SK-N-SH treated with all-trans-retinoic acid at 6 μM for 48 hours (cell line): Measurements from ENCODE around the gene NEBL.

Source experiments
- ATAC-seq: fragments of 200-7000 bp; cut with Tn5 transposase; 3 replicates; pipeline ENCODE4 v1.9.1; 2020; ENCODE audit warnings: mild to moderate bottlenecking, moderate library complexity
- ARNTL ChIP-seq: fragments of 450-650 bp; formaldehyde crosslinking; IDR thresholded peaks from 2 replicates; pipeline ENCODE4 v1.5.0; 2020; ENCODE audit warnings: low read depth, mild to moderate bottlenecking, moderate library complexity, borderline replicate concordance
- BACH2 ChIP-seq: fragments of 250-450 bp; sonication (Bioruptor Pico); IDR thresholded peaks from 2 replicates; pipeline ENCODE4 v1.9.0; 2021; ENCODE audit warnings: mild to moderate bottlenecking, borderline replicate concordance
- CSDC2 ChIP-seq: fragments of 250-450 bp; sonication (Bioruptor Pico); IDR thresholded peaks from 2 replicates; pipeline ENCODE4 v1.5.0; 2020; ENCODE audit warnings: mild to moderate bottlenecking, moderate library complexity
- ESRRG ChIP-seq: fragments of 250-450 bp; sonication (Bioruptor Pico); IDR thresholded peaks from 2 replicates; pipeline ENCODE4 v1.6.1; 2021; ENCODE audit warnings: mild to moderate bottlenecking
- ISL1 ChIP-seq: fragments of 250-450 bp; sonication (Bioruptor Pico); IDR thresholded peaks from 2 replicates; pipeline ENCODE4 v2.1.2; 2022; ENCODE audit warnings: mild to moderate bottlenecking, moderate library complexity
- OSR1 ChIP-seq: fragments of 250-450 bp; sonication (Bioruptor Pico); IDR thresholded peaks from 2 replicates; pipeline ENCODE4 v1.8.0; 2022; ENCODE audit warnings: moderate library complexity, mild to moderate bottlenecking, inconsistent platforms
- PATZ1 ChIP-seq: fragments of 250-450 bp; sonication (Bioruptor Pico); IDR thresholded peaks from 2 replicates; pipeline ENCODE4 v1.8.0; 2020; ENCODE audit warnings: mild to moderate bottlenecking, moderate library complexity, borderline replicate concordance
- PPARA ChIP-seq: fragments of 250-450 bp; sonication (Bioruptor Pico); IDR thresholded peaks from 2 replicates; pipeline ENCODE4 v1.5.0; 2020; ENCODE audit warnings: mild to moderate bottlenecking, borderline replicate concordance
- SNAI2 ChIP-seq: fragments of 250-450 bp; sonication (Bioruptor Pico); IDR thresholded peaks from 2 replicates; pipeline ENCODE4 v1.5.0; 2020; ENCODE audit warnings: mild to moderate bottlenecking, moderate library complexity
- TOX ChIP-seq: fragments of 250-450 bp; sonication (Bioruptor Pico); IDR thresholded peaks from 2 replicates; pipeline ENCODE4 v1.8.0; 2021; ENCODE audit warnings: mild to moderate bottlenecking, moderate library complexity, borderline replicate concordance
- ZC3H10 ChIP-seq: fragments of 250-450 bp; sonication (Bioruptor Pico); IDR thresholded peaks from 2 replicates; pipeline ENCODE4 v1.5.1; 2021; ENCODE audit warnings: mild to moderate bottlenecking, moderate library complexity
- ZFP3 ChIP-seq: fragments of 250-450 bp; sonication (Bioruptor Pico); IDR thresholded peaks from 2 replicates; pipeline ENCODE4 v1.5.0; 2020; ENCODE audit warnings: mild to moderate bottlenecking, moderate library complexity
- ZFP30 ChIP-seq: fragments of 450-650 bp; formaldehyde crosslinking; IDR thresholded peaks from 2 replicates; pipeline ENCODE4 v1.5.0; 2022; ENCODE audit warnings: mild to moderate bottlenecking, moderate library complexity
- ZNF70 ChIP-seq: fragments of 450-650 bp; formaldehyde crosslinking; IDR thresholded peaks from 2 replicates; pipeline ENCODE4 v1.5.0; 2020; ENCODE audit warnings: mild to moderate bottlenecking, moderate library complexity
- TF ChIP-seq, protein P1 (sequence below): fragments of 250-450 bp; sonication (Bioruptor Pico); IDR thresholded peaks from 2 replicates; pipeline ENCODE4 v1.5.0; 2020; ENCODE audit warnings: mild to moderate bottlenecking, moderate library complexity
- TF ChIP-seq, protein P2 (sequence below): fragments of 250-450 bp; sonication (Bioruptor Pico); IDR thresholded peaks from 2 replicates; pipeline ENCODE4 v1.5.1; 2021; ENCODE audit warnings: mild to moderate bottlenecking, moderate library complexity
- TF ChIP-seq, protein P3 (sequence below): fragments of 250-450 bp; sonication (Bioruptor Pico); IDR thresholded peaks from 2 replicates; pipeline ENCODE4 v1.8.0; 2021; ENCODE audit warnings: low read depth, mild to moderate bottlenecking, moderate library complexity, borderline replicate concordance
- TF ChIP-seq, protein P4 (sequence below): fragments of 250-450 bp; sonication (Bioruptor Pico); IDR thresholded peaks from 2 replicates; pipeline ENCODE4 v1.5.1; 2020; ENCODE audit warnings: low read depth, mild to moderate bottlenecking, moderate library complexity

The NEBL gene

GRCh38 chr10:20919481-20919880 lies 22.4 kb upstream of the NEBL start:
- TF ChIP-seq CSDC2, result no peak
- no peak for TF ChIP-seq ESRRG (CRISPR knock-in tag)
- no peak for TF ChIP-seq PATZ1 (CRISPR knock-in tag)
- TF ChIP-seq, protein P1, sequence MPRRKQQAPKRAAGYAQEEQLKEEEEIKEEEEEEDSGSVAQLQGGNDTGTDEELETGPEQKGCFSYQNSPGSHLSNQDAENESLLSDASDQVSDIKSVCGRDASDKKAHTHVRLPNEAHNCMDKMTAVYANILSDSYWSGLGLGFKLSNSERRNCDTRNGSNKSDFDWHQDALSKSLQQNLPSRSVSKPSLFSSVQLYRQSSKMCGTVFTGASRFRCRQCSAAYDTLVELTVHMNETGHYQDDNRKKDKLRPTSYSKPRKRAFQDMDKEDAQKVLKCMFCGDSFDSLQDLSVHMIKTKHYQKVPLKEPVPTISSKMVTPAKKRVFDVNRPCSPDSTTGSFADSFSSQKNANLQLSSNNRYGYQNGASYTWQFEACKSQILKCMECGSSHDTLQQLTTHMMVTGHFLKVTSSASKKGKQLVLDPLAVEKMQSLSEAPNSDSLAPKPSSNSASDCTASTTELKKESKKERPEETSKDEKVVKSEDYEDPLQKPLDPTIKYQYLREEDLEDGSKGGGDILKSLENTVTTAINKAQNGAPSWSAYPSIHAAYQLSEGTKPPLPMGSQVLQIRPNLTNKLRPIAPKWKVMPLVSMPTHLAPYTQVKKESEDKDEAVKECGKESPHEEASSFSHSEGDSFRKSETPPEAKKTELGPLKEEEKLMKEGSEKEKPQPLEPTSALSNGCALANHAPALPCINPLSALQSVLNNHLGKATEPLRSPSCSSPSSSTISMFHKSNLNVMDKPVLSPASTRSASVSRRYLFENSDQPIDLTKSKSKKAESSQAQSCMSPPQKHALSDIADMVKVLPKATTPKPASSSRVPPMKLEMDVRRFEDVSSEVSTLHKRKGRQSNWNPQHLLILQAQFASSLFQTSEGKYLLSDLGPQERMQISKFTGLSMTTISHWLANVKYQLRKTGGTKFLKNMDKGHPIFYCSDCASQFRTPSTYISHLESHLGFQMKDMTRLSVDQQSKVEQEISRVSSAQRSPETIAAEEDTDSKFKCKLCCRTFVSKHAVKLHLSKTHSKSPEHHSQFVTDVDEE (CRISPR knock-in tag), result no peak
- TF ChIP-seq ARNTL, result no peak
- TF ChIP-seq ZC3H10 (CRISPR knock-in tag), result no peak
- TF ChIP-seq SNAI2 (CRISPR knock-in tag), result no peak
- no peak for TF ChIP-seq ISL1 (CRISPR knock-in tag)
- TF ChIP-seq, protein P2, sequence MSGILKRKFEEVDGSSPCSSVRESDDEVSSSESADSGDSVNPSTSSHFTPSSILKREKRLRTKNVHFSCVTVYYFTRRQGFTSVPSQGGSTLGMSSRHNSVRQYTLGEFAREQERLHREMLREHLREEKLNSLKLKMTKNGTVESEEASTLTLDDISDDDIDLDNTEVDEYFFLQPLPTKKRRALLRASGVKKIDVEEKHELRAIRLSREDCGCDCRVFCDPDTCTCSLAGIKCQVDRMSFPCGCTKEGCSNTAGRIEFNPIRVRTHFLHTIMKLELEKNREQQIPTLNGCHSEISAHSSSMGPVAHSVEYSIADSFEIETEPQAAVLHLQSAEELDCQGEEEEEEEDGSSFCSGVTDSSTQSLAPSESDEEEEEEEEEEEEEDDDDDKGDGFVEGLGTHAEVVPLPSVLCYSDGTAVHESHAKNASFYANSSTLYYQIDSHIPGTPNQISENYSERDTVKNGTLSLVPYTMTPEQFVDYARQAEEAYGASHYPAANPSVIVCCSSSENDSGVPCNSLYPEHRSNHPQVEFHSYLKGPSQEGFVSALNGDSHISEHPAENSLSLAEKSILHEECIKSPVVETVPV (CRISPR knock-in tag), result no peak
- TF ChIP-seq BACH2, result no peak
- TF ChIP-seq TOX, result no peak
- TF ChIP-seq PPARA (CRISPR knock-in tag), result no peak
- no peak for TF ChIP-seq ZNF70
- TF ChIP-seq, protein P3, sequence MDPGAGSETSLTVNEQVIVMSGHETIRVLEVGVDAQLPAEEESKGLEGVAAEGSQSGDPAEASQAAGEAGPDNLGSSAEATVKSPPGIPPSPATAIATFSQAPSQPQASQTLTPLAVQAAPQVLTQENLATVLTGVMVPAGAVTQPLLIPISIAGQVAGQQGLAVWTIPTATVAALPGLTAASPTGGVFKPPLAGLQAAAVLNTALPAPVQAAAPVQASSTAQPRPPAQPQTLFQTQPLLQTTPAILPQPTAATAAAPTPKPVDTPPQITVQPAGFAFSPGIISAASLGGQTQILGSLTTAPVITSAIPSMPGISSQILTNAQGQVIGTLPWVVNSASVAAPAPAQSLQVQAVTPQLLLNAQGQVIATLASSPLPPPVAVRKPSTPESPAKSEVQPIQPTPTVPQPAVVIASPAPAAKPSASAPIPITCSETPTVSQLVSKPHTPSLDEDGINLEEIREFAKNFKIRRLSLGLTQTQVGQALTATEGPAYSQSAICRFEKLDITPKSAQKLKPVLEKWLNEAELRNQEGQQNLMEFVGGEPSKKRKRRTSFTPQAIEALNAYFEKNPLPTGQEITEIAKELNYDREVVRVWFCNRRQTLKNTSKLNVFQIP (CRISPR knock-in tag), result no peak
- TF ChIP-seq, protein P4, sequence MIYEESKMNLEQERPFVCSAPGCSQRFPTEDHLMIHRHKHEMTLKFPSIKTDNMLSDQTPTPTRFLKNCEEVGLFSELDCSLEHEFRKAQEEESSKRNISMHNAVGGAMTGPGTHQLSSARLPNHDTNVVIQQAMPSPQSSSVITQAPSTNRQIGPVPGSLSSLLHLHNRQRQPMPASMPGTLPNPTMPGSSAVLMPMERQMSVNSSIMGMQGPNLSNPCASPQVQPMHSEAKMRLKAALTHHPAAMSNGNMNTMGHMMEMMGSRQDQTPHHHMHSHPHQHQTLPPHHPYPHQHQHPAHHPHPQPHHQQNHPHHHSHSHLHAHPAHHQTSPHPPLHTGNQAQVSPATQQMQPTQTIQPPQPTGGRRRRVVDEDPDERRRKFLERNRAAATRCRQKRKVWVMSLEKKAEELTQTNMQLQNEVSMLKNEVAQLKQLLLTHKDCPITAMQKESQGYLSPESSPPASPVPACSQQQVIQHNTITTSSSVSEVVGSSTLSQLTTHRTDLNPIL, result no peak
- TF ChIP-seq ZFP3, result no peak
- TF ChIP-seq ZFP30 (CRISPR knock-in tag), result no peak
- TF ChIP-seq OSR1 (CRISPR knock-in tag), result no peak
- TF ChIP-seq, all 23 proteins: peak for 0
- no peak for ATAC-seq

GRCh38 chr10:20916976-20917375 lies 19.9 kb upstream of the NEBL start:
- ATAC-seq, result no peak
- TF ChIP-seq TOX (no peak), SNAI2 (CRISPR knock-in tag) (no peak)

DNA sequence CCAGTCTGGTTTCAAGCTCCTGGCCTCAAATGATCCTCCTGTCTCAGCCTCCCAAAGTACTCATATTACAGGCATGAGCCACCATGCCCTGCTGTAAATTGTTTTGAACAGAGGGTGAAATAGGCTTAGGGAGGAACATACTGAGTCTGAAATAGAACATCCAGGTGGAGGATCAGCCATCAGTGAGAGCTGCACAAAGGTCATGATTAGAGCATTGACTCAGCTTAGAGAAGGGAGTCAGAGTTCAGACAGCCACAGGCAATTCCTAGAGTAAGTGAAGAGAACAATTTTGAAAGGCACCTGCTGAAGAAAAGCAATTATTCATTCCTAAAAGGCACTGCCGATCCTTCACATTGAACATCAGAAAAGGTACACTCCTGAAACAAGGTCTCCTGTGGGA lies 15.9 kb upstream of the NEBL start:
- no peak for ATAC-seq
- TF ChIP-seq, protein P4, result no peak
- TF ChIP-seq, protein P1 (CRISPR knock-in tag), result no peak
